OCI-LY3 (cell line): Measurements from ENCODE around the gene TRAF3IP3.

Experiments used
- H2AFZ ChIP-seq: fragments of 200-600, 300-600 bp; shearing (Covaris generic); 2 replicates; pipeline ENCODE4 v1.6.0; 2014; ENCODE audit warnings: antibody characterized with exemption, low read depth, low read length
- H3K27ac ChIP-seq: fragments of 200-600, 300-600 bp; sonication (generic); 2 replicates; pipeline ENCODE4 v1.5.1; 2014; ENCODE audit warnings: mild to moderate bottlenecking, low read length, moderate library complexity, mixed read lengths
- H3K27me3 ChIP-seq: fragments of 200-600, 300-600 bp; sonication (generic); 2 replicates; pipeline ENCODE4 v1.6.1; 2014; ENCODE audit warnings: low read depth, low read length, mixed read lengths
- H3K36me3 ChIP-seq: fragments of 200-600, 300-600 bp; sonication (generic); replicated peaks from 2 replicates; pipeline ENCODE3; 2014; ENCODE audit warnings: low read depth, low read length, mixed read lengths
- H3K4me1 ChIP-seq: fragments of 300-600, 200-600 bp; sonication (generic); 2 replicates; pipeline ENCODE4 v1.6.1; 2014; ENCODE audit warnings: low read length, mixed read lengths
- H3K4me2 ChIP-seq: fragments of 200-600, 300-600 bp; sonication (generic); 2 replicates; pipeline ENCODE4 v1.6.1; 2014; ENCODE audit warnings: low read length, mixed read lengths
- H3K4me3 ChIP-seq: fragments of 300-600, 200-600 bp; sonication (generic); 2 replicates; pipeline ENCODE4 v1.5.1; 2014; ENCODE audit warnings: antibody characterized with exemption, mild to moderate bottlenecking, low read length, moderate library complexity
- H3K79me2 ChIP-seq: fragments of 300-600, 200-600 bp; shearing (Covaris generic); 2 replicates; pipeline ENCODE4 v1.6.1; 2014; ENCODE audit warnings: mild to moderate bottlenecking, low read length, mixed read lengths
- H3K9ac ChIP-seq: fragments of 300-600, 200-600 bp; shearing (Covaris generic); 2 replicates; pipeline ENCODE4 v1.6.0; 2014; ENCODE audit warnings: mild to moderate bottlenecking, low read length, moderate library complexity
- H3K9me3 ChIP-seq: fragments of 200-600, 300-600 bp; shearing (Covaris generic); 2 replicates; pipeline ENCODE4 v1.6.1; 2014; ENCODE audit warnings: low read length, mixed read lengths; ENCODE audit not compliant: insufficient read depth
- H4K20me1 ChIP-seq: fragments of 200-600, 300-600 bp; sonication (generic); 2 replicates; pipeline ENCODE4 v1.6.1; 2016; ENCODE audit warnings: low read length, mixed read lengths; ENCODE audit not compliant: insufficient read depth
- CTCF ChIP-seq: fragments of 200-600, 300-600 bp; sonication (generic); IDR thresholded peaks from 2 replicates; pipeline ENCODE4 v1.5.1; 2014; ENCODE audit warnings: antibody characterized with exemption, low read length, low read depth
- EZH2phosphoT487 ChIP-seq: fragments of 200-600 bp; shearing (Covaris generic); IDR thresholded peaks from 2 replicates; pipeline ENCODE4 v1.6.1; 2018; ENCODE audit warnings: antibody characterized with exemption, mixed run types, low read depth

Gene TRAF3IP3

GRCh38 chr1:209720326-209720725, 35.5 kb upstream of the TRAF3IP3 start:
- Histone ChIP-seq H3K9me3 (no peaks in the 10 kb centered on the region), H3K79me2 (no peaks in the 10 kb centered on the region), H2AFZ (no peak overlapping the region), H3K4me3 (no peak overlapping the region), H3K4me1 (peaks cover 19% of the 10 kb centered on the region), H3K27ac (no peak overlapping the region), H3K9ac (no peak overlapping the region), H4K20me1 (no peaks in the 10 kb centered on the region), H3K4me2 (no peak overlapping the region), H3K27me3 (no peaks in the 10 kb centered on the region; the same call in 1 of the 2 replicates), H3K36me3 (no peaks in the 10 kb centered on the region)
- no peak for TF ChIP-seq CTCF
- no peak for TF ChIP-seq EZH2phosphoT487

- Histone ChIP-seq H3K4me1 (peaks cover 19% of the 10 kb centered on the region), H2AFZ (no peak overlapping the region), H3K4me3 (no peak overlapping the region), H3K36me3 (no peaks in the 10 kb centered on the region), H3K27me3 (no peaks in the 10 kb centered on the region; the same call in 1 of the 2 replicates), H3K4me2 (no peak overlapping the region), H3K27ac (no peak overlapping the region), H3K9ac (no peak overlapping the region), H3K9me3 (no peaks in the 10 kb centered on the region), H3K79me2 (no peaks in the 10 kb centered on the region), H4K20me1 (no peaks in the 10 kb centered on the region)
- no peak for TF ChIP-seq EZH2phosphoT487
- no peak for TF ChIP-seq CTCF
These were observed 35.0 kb upstream of the TRAF3IP3 start for GRCh38 chr1:209720826-209721225.

DNA sequence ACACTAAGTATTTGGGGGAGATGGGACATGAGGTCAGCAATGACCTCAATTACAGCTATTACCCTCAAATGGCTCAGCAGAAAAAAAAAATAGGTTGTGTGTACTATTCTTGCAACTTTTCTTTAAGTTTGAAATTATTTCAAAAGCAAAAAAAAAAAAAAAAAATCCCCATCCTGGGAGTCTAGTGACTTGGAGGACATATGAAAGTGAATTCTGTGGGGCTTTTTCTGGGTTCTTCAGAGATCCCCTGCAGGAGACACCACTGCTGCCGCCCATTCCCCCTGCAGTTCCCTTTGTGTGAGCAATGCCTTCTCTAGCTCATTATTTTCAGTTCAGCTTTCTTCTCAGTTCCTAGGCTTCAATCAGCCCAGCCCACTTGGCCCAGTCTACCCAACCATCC, 34.5 kb upstream of the TRAF3IP3 start:
- Histone ChIP-seq H3K27ac (no peak overlapping the region), H3K9me3 (no peaks in the 10 kb centered on the region), H3K79me2 (no peaks in the 10 kb centered on the region), H3K4me3 (no peak overlapping the region), H3K27me3 (no peaks in the 10 kb centered on the region; the same call in 1 of the 2 replicates), H3K4me2 (no peak overlapping the region), H3K4me1 (peaks cover 20% of the 10 kb centered on the region), H3K9ac (no peak overlapping the region), H2AFZ (no peak overlapping the region), H4K20me1 (no peaks in the 10 kb centered on the region), H3K36me3 (no peaks in the 10 kb centered on the region)
- TF ChIP-seq EZH2phosphoT487 (no peak), CTCF (no peak)

- no peak overlapping the region for H2AFZ ChIP-seq
- no peak overlapping the region for H3K4me3 ChIP-seq
- no peak overlapping the region for H3K4me2 ChIP-seq
- no peaks in the 10 kb centered on the region for H3K27me3 ChIP-seq
- TF ChIP-seq EZH2phosphoT487: no peak
- TF ChIP-seq CTCF: no peak
- H3K9me3 ChIP-seq: no peaks in the 10 kb centered on the region
- H3K79me2 ChIP-seq: no peaks in the 10 kb centered on the region
- H3K27ac ChIP-seq: no peak overlapping the region
- H4K20me1 ChIP-seq: no peaks in the 10 kb centered on the region
- no peaks in the 10 kb centered on the region for H3K36me3 ChIP-seq
- peaks cover 15% of the 10 kb centered on the region for H3K4me1 ChIP-seq
- H3K9ac ChIP-seq: no peak overlapping the region
These were observed 32.6 kb upstream of the TRAF3IP3 start for GRCh38 chr1:209723265-209723664.
